ENCODE measurements around the gene AOX1.

The AOX1 gene

DNA sequence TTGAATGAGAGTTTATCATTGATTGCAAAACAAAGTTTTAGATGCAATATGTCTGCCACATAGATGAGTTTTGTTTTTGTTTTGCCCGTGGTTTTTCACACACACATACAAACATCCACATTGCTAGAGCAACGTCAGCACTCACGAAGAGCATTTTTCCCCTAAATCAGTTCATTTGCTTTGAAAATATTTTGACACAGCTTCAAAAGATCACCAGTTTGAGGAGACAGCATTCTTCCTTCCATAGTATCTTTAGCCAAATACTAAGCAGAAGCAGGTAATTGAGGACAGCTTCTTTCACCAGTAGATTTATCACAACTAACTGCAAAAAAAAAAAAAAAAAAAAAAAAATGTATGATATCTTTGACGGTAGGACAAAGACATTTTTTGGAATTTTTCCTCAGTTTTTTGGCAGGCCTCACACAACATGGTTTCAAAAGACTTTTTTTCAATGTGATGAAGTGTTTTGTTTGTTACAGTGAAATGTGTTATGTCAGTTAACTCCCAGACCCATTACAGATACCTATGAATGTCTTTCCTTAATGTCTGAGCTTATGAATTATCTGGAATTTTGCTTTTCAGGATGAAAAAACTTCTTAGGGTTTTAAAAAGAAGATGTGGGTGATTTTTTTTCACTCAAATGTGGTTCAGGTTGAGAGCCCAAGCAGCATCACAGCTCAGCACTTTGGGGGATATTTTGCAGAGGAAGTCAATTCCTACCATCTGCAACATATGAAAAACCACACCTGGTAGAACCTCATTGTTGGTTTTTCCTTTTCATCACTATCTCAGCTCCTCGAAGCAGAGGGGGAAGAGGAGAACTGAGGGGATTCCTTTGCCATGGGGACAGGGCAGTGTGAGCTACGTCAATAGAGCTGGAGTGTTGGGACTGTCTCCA is 31.6 kb downstream of the AOX1 start:
- no peak overlapping the region for H3K4me2 ChIP-seq (ENCODE audit: low read depth, low read length, poor library complexity, severe bottlenecking)
- no peaks in the 10 kb centered on the region for H3K79me2 ChIP-seq (ENCODE audit: insufficient read depth, low read length)
- no peaks in the 10 kb centered on the region for H3K27me3 ChIP-seq (ENCODE audit: insufficient read depth, low read length, poor library complexity, severe bottlenecking)
- no peaks in the 10 kb centered on the region for H3F3A ChIP-seq (ENCODE audit: low read depth)
- H3K9me3 ChIP-seq (ENCODE audit: insufficient read depth, low read depth, low read length) = no peaks in the 10 kb centered on the region
- no peaks in the 10 kb centered on the region for H3K36me3 ChIP-seq (ENCODE audit: insufficient read depth, low read length)
- H4K20me1 ChIP-seq (ENCODE audit: insufficient read depth, low read length, poor library complexity, severe bottlenecking) = no peaks in the 10 kb centered on the region
- H3K4me3 ChIP-seq (ENCODE audit: low read length, poor library complexity, severe bottlenecking) = no peak overlapping the region
- TF ChIP-seq, protein P1, sequence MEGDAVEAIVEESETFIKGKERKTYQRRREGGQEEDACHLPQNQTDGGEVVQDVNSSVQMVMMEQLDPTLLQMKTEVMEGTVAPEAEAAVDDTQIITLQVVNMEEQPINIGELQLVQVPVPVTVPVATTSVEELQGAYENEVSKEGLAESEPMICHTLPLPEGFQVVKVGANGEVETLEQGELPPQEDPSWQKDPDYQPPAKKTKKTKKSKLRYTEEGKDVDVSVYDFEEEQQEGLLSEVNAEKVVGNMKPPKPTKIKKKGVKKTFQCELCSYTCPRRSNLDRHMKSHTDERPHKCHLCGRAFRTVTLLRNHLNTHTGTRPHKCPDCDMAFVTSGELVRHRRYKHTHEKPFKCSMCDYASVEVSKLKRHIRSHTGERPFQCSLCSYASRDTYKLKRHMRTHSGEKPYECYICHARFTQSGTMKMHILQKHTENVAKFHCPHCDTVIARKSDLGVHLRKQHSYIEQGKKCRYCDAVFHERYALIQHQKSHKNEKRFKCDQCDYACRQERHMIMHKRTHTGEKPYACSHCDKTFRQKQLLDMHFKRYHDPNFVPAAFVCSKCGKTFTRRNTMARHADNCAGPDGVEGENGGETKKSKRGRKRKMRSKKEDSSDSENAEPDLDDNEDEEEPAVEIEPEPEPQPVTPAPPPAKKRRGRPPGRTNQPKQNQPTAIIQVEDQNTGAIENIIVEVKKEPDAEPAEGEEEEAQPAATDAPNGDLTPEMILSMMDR (conservative IDR thresholded peaks at IDR 0.05; ENCODE audit: low read length) = no peak
- H2AFZ ChIP-seq (ENCODE audit: low read length) = no peak overlapping the region
- H3K9me2 ChIP-seq (replicated peaks; ENCODE audit: low read depth, low read length) = no peaks in the 10 kb centered on the region
- H3K9ac ChIP-seq (ENCODE audit: low read depth, low read length, poor library complexity, severe bottlenecking) = no peak overlapping the region
- no peaks in the 10 kb centered on the region for H3K4me1 ChIP-seq (ENCODE audit: insufficient read depth, low read length, poor library complexity, severe bottlenecking)

- H2AFZ ChIP-seq (ENCODE audit: low read length) = no peak overlapping the region
- H3K9me2 ChIP-seq (replicated peaks; ENCODE audit: low read depth, low read length) = no peaks in the 10 kb centered on the region
- H3K9ac ChIP-seq (ENCODE audit: low read depth, low read length, poor library complexity, severe bottlenecking) = no peak overlapping the region
- TF ChIP-seq, protein P1 (conservative IDR thresholded peaks at IDR 0.05; ENCODE audit: low read length) = no peak
- no peak for TF ChIP-seq EZH2phosphoT487 (IDR thresholded peaks at IDR 0.05; ENCODE audit: borderline replicate concordance)
- no peaks in the 10 kb centered on the region for H4K20me1 ChIP-seq (ENCODE audit: insufficient read depth, low read length, poor library complexity, severe bottlenecking)
- H3K4me1 ChIP-seq (ENCODE audit: insufficient read depth, low read length, poor library complexity, severe bottlenecking) = no peaks in the 10 kb centered on the region
- H3K79me2 ChIP-seq (ENCODE audit: insufficient read depth, low read length) = no peaks in the 10 kb centered on the region
- H3K4me3 ChIP-seq (ENCODE audit: low read length, poor library complexity, severe bottlenecking) = no peak overlapping the region
- H3K27me3 ChIP-seq (ENCODE audit: insufficient read depth, low read length, poor library complexity, severe bottlenecking) = no peaks in the 10 kb centered on the region
- H3K4me2 ChIP-seq (ENCODE audit: low read depth, low read length, poor library complexity, severe bottlenecking) = no peak overlapping the region
- H3K9me3 ChIP-seq (ENCODE audit: insufficient read depth, low read depth, low read length) = no peaks in the 10 kb centered on the region
- H3F3A ChIP-seq (ENCODE audit: low read depth) = no peaks in the 10 kb centered on the region
- H3K36me3 ChIP-seq (ENCODE audit: insufficient read depth, low read length) = no peaks in the 10 kb centered on the region
Observed at GRCh38 chr2:200618054-200618419, 32.2 kb downstream of the AOX1 start.

- Histone ChIP-seq H3K9me2 (replicated peaks; ENCODE audit: low read depth, low read length) (no peaks in the 10 kb centered on the region), H3K79me2 (ENCODE audit: insufficient read depth, low read length) (no peaks in the 10 kb centered on the region), H3K4me3 (ENCODE audit: low read length, poor library complexity, severe bottlenecking) (no peak overlapping the region), H3K27me3 (ENCODE audit: insufficient read depth, low read length, poor library complexity, severe bottlenecking) (no peaks in the 10 kb centered on the region), H3K36me3 (ENCODE audit: insufficient read depth, low read length) (no peaks in the 10 kb centered on the region), H3K9ac (ENCODE audit: low read depth, low read length, poor library complexity, severe bottlenecking) (no peak overlapping the region), H3K4me1 (ENCODE audit: insufficient read depth, low read length, poor library complexity, severe bottlenecking) (no peaks in the 10 kb centered on the region), H3F3A (ENCODE audit: low read depth) (no peaks in the 10 kb centered on the region), H2AFZ (ENCODE audit: low read length) (no peak overlapping the region), H3K4me2 (ENCODE audit: low read depth, low read length, poor library complexity, severe bottlenecking) (no peak overlapping the region), H3K9me3 (ENCODE audit: insufficient read depth, low read depth, low read length) (no peaks in the 10 kb centered on the region), H4K20me1 (ENCODE audit: insufficient read depth, low read length, poor library complexity, severe bottlenecking) (no peaks in the 10 kb centered on the region)
- no peak for TF ChIP-seq EZH2phosphoT487 (IDR thresholded peaks at IDR 0.05; ENCODE audit: borderline replicate concordance)
- TF ChIP-seq, protein P1 (conservative IDR thresholded peaks at IDR 0.05; ENCODE audit: low read length) = peak; percentile 25
Observed at GRCh38 chr2:200618590-200619021, 32.8 kb downstream of the AOX1 start.

Measured in Loucy (cell line).